Upper lobe of right lung (tissue), 1 donor: ENCODE measurements around the gene TRIM14. TPM values are rescaled to one million over a fixed set of nuclear protein-coding genes. Genes with fewer than 3 reads are reported as not detected.
A peak's percentile ranks its signal among the peaks of the same experiment; 100 is the strongest.

Experiments used
- ATAC-seq: fragments of 200-7000 bp; cut with Tn5 transposase; one replicate; pipeline ENCODE4 v1.9.1; 2020; ENCODE audit warnings: mild to moderate bottlenecking, moderate library complexity
- DNase-seq: peaks from one replicate; pipeline ENCODE4 v3.0.0-alpha.2; 2020
- H3K27ac ChIP-seq: fragments of 200-600 bp; one replicate; pipeline ENCODE4 v1.8.0; 2022
- H3K27me3 ChIP-seq: fragments of 200-600 bp; one replicate; pipeline ENCODE4 v1.8.0; 2022; ENCODE audit warnings: mild to moderate bottlenecking
- H3K36me3 ChIP-seq: fragments of 200-600 bp; one replicate; pipeline ENCODE4 v1.8.0; 2022
- H3K4me1 ChIP-seq: fragments of 200-600 bp; one replicate; pipeline ENCODE4 v1.8.0; 2022
- H3K4me3 ChIP-seq: fragments of 200-600 bp; one replicate; pipeline ENCODE4 v1.8.0; 2022; ENCODE audit warnings: mild to moderate bottlenecking
- H3K9me3 ChIP-seq: fragments of 200-600 bp; one replicate; pipeline ENCODE4 v1.8.0; 2022
- intact Hi-C: fragments of 100-400 bp; cut with DNase I; formaldehyde crosslinking; loops from one replicate; pipeline ENCODE4 v1.11.0; 2022
- total RNA-seq: library from RNA; stranded (reverse); fragmentation: NEBNext Ultra II Directional; extraction: Animal tissue kit (Norgen Biotek cat#: 25700); gene quantifications from one replicate; pipeline ENCODE4 v1.2.1, GENCODE V29; 2021
- TF ChIP-seq, protein P1 (sequence below): fragments of 200-600 bp; IDR thresholded peaks from one replicate; pipeline ENCODE4 v1.8.0; 2022; ENCODE audit warnings: antibody characterized with exemption
- donor health status: DM: no; HTN: yes; CAD: no; lungs with severe emphysema.

The TRIM14 gene
- total RNA-seq, 1 donor from 2014 or later: 38.7 TPM

- Histone ChIP-seq H3K9me3 (no peaks in the 10 kb centered on the region), H3K27ac (peak overlapping the region; percentile 94), H3K36me3 (peaks cover 20% of the 10 kb centered on the region), H3K27me3 (no peaks in the 10 kb centered on the region), H3K4me1 (peaks cover 23% of the 10 kb centered on the region), H3K4me3 (peak overlapping the region; percentile 84)
- TF ChIP-seq, protein P1, sequence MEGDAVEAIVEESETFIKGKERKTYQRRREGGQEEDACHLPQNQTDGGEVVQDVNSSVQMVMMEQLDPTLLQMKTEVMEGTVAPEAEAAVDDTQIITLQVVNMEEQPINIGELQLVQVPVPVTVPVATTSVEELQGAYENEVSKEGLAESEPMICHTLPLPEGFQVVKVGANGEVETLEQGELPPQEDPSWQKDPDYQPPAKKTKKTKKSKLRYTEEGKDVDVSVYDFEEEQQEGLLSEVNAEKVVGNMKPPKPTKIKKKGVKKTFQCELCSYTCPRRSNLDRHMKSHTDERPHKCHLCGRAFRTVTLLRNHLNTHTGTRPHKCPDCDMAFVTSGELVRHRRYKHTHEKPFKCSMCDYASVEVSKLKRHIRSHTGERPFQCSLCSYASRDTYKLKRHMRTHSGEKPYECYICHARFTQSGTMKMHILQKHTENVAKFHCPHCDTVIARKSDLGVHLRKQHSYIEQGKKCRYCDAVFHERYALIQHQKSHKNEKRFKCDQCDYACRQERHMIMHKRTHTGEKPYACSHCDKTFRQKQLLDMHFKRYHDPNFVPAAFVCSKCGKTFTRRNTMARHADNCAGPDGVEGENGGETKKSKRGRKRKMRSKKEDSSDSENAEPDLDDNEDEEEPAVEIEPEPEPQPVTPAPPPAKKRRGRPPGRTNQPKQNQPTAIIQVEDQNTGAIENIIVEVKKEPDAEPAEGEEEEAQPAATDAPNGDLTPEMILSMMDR: no peak
- ATAC-seq (no peak), DNase-seq (no peak)
- intact Hi-C loops: no loop called here
Observed at GRCh38 chr9:98057138-98057799, 61.8 kb downstream of the TRIM14 start.

DNA sequence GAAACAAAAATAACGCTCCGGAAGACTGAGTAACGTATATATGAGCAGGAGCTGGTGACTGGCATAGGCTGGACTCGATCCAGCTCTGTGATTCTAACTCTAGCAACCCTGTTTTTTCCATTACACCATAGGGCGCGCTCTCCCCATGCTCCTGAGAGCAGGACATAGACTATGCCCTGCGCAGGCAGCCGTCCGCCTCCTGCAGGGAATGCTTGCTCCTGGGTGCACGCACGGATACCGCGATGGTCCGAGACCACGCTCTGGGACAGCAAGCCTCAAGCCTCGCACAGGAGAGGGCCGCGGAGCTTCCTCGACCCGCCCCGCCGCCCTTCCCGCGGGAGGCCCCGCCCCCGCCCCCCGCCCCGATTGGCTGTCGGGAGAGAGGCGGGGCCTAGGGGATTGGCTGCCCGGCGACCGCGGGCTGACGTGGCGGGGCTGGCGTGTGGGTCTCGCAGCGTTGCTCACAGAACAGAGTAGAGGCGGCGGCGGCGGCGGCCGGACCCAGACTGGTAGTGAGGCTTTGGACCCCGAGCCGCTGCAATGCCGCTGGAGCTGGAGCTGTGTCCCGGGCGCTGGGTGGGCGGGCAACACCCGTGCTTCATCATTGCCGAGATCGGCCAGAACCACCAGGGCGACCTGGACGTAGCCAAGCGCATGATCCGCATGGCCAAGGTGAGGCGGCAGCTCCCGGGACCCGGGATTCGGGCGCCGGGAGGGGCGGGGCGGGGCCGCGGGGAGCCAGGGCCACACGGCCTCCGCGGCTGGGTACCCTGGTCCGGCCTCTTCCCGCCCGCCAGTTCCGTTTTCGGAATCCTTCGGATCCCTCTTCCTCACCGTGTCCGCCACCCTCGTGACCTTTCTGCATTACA lies 62.5 kb downstream of the TRIM14 start, which contains the start of gene NANS:
NANS (plus strand) TSS at position 464 of the 869 bp plus-strand sequence; CDS start at position 541, 77 bp downstream.
- no peaks in the 10 kb centered on the region for H3K27me3 ChIP-seq
- TF ChIP-seq, protein P1: no peak
- H3K36me3 ChIP-seq: peaks cover 12% of the 10 kb centered on the region
- H3K27ac ChIP-seq: peak within 1 kb of the TSS; percentile 94
- peaks cover 23% of the 10 kb centered on the region for H3K4me1 ChIP-seq
- intact Hi-C loops: no loop called here
- peak within 1 kb of the TSS; percentile 84 for H3K4me3 ChIP-seq
- peak; percentile 99 for ATAC-seq
- DNase-seq: peak; percentile 97
- H3K9me3 ChIP-seq: no peaks in the 10 kb centered on the region

DNA sequence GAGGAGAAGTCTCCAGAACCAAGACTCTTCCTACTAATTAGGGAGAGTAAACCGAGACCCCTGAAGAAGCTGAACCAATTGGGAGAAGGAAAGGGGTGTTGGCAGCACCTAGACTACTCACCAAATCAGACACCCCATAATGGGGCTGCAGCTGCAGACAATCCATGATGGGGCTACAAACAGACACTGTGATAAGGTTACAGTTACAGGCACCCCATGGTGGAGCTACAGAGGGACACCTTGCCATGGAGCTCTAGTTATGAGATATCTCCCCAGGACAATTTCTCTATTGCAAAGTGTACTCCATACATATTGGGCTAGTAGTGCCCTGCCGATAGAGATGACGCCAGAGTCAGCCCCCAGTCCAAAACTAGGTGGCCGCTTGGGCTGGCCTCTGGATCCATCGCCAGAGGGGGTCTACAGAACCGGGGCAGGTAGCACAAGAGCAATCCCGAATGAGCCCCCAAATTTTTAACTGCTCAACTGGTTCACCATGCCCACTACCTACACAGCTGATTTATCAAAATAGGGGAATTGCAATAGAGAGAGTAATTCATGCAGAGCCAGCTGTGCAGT lies 64.6 kb downstream of the TRIM14 start:
- intact Hi-C loops: no loop called here
- no peak overlapping the region for H3K4me3 ChIP-seq
- DNase-seq (no peak), ATAC-seq (no peak)
- H3K27me3 ChIP-seq: no peaks in the 10 kb centered on the region
- TF ChIP-seq, protein P1: no peak
- H3K4me1 ChIP-seq: peaks cover 23% of the 10 kb centered on the region
- no peaks in the 10 kb centered on the region for H3K9me3 ChIP-seq
- no peak overlapping the region for H3K27ac ChIP-seq
- H3K36me3 ChIP-seq: no peaks in the 10 kb centered on the region

DNA sequence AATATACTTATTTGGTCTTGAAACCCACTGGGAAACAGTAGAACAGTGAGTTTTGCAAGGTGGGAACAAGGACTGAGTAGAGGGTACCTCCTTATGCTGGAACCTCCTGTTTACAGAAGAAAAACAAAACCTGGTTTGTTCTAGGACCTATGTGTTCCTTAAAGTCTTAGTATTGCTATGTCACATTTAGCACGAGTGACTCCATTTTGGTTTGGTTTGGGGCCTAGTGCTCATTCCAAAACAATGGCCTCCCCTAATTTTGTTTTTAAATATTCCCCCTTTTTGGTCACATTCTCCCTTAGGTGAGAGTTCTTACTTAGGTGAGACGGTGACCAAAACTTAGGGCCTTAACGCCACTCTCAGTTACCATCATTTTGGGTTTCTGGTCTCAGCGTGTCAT lies 68.7 kb downstream of the TRIM14 start:
- no peaks in the 10 kb centered on the region for H3K9me3 ChIP-seq
- intact Hi-C loops: no loop called here
- no peak overlapping the region for H3K27ac ChIP-seq
- TF ChIP-seq, protein P1: no peak
- H3K4me1 ChIP-seq: no peaks in the 10 kb centered on the region
- DNase-seq (no peak), ATAC-seq (no peak)
- H3K36me3 ChIP-seq: no peaks in the 10 kb centered on the region
- H3K27me3 ChIP-seq: no peaks in the 10 kb centered on the region
- H3K4me3 ChIP-seq: no peak overlapping the region

DNA sequence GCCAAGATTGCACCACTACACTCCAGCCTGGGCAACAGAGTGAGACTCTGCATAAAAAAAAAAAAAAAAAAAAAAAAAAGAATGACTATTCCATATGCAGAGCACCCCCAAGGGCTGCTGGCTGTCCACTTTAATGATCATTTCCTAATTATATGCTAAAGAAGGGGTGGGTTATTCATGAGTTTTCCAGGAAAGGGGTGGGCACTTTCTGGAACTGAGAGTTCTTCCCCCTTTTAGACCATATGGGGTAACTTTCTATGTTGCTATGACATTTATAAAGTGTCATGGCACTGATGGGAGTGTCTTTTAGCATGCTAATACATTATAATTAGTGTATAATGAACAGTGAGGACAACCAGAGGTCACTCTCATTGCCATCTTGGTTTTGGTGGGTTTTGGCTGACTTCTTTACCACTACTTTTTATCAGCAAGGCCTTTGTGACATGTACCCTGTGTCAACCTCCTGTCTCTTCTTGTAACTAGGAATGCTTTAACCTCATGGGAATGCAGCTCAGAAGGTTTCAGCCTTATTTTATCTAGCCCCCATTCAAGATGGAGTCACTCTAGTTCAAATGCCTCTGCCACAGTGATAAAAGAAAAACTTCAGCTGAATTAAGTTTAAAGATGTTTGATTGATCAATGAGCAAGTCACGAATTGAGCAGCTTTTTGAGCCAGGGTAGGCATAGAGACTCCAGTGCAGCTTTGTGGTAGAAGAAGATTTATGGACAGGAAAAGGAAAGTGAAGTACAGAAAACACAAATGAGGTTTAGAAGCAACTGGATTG lies 69.5 kb downstream of the TRIM14 start:
- H3K4me3 ChIP-seq: no peak overlapping the region
- H3K27ac ChIP-seq: no peak overlapping the region
- no peaks in the 10 kb centered on the region for H3K9me3 ChIP-seq
- no peaks in the 10 kb centered on the region for H3K36me3 ChIP-seq
- no peak for ATAC-seq
- H3K27me3 ChIP-seq: no peaks in the 10 kb centered on the region
- DNase-seq: no peak
- no peaks in the 10 kb centered on the region for H3K4me1 ChIP-seq
- TF ChIP-seq, protein P1: no peak
- intact Hi-C loops: no loop called here
